CD14-positive monocyte (primary cell): ENCODE measurements around the gene CDK15. TPM values are rescaled to one million over a fixed set of nuclear protein-coding genes. Genes with fewer than 3 reads are reported as not detected.

Experiments
- DNase-seq, 3 donors: peaks; one replicate each; pipeline ENCODE4 v3.0.0-alpha.2; 2011 to 2022
- H2AFZ ChIP-seq: 2 replicates; pipeline ENCODE4 v1.6.0; 2012; ENCODE audit warnings: mild to moderate bottlenecking, low read depth, low read length, inconsistent platforms; ENCODE audit not compliant: insufficient read depth, poor library complexity, severe bottlenecking
- H3K27ac ChIP-seq, 2 donors: 1 replicate in 1 of 2; 2 replicates in 1 of 2; pipeline ENCODE4 v1.5.1; 2012 to 2013; ENCODE audit warnings: low read length in 2 of 2, control low read depth in 1 of 2, inconsistent platforms in 1 of 2, low read depth in 1 of 2, mild to moderate bottlenecking in 1 of 2
- H3K27me3 ChIP-seq, 2 donors: one replicate each; pipeline versions ENCODE4 v1.6.0 to v1.6.1; 2011 to 2013; ENCODE audit warnings: low read length in 2 of 2; ENCODE audit not compliant: control insufficient read depth in 2 of 2, insufficient read depth in 2 of 2
- H3K36me3 ChIP-seq, 2 donors: replicated peaks in 1 of 2; 1 replicate in 1 of 2; 2 replicates in 1 of 2; pipeline versions ENCODE4 v1.5.1 to v1.6.1; 2012 to 2013; ENCODE audit warnings: low read length in 2 of 2, control low read depth in 1 of 2, inconsistent platforms in 1 of 2, mild to moderate bottlenecking in 1 of 2; ENCODE audit not compliant: insufficient read depth in 2 of 2, control insufficient read depth in 1 of 2
- H3K4me1 ChIP-seq, 2 donors: 1 replicate in 1 of 2; 2 replicates in 1 of 2; pipeline versions ENCODE4 v1.5.1 to v1.6.1; 2012 to 2013; ENCODE audit warnings: low read length in 2 of 2, control low read depth in 1 of 2, inconsistent platforms in 1 of 2, mild to moderate bottlenecking in 1 of 2, moderate library complexity in 1 of 2; ENCODE audit not compliant: insufficient read depth in 2 of 2, control insufficient read depth in 1 of 2
- H3K4me2 ChIP-seq: replicated peaks from 2 replicates; pipeline ENCODE3; 2012; ENCODE audit warnings: low read length, moderate library complexity, mild to moderate bottlenecking; ENCODE audit not compliant: poor library complexity, severe bottlenecking; ENCODE audit errors: extremely low read depth
- H3K4me3 ChIP-seq, 3 experiments: fragments of 200-600 bp in 1 of 3; sonication (generic) in 1 of 3; replicated peaks in 1 of 3; 1 replicate in 2 of 3; 2 replicates in 1 of 3; pipeline ENCODE4 v1.5.1; 2011 to 2013; ENCODE audit warnings: low read length in 3 of 3, mild to moderate bottlenecking in 3 of 3, control low read depth in 2 of 3, low read depth in 2 of 3, inconsistent platforms in 1 of 3, moderate library complexity in 1 of 3
- H3K79me2 ChIP-seq: 2 replicates; pipeline ENCODE4 v1.6.0; 2012; ENCODE audit warnings: mild to moderate bottlenecking, control low read depth, inconsistent platforms, low read length, moderate library complexity; ENCODE audit not compliant: insufficient read depth
- H3K9ac ChIP-seq: 2 replicates; pipeline ENCODE4 v1.6.0; 2017; ENCODE audit warnings: low read length, mild to moderate bottlenecking; ENCODE audit not compliant: insufficient read depth, poor library complexity, severe bottlenecking
- H3K9me3 ChIP-seq, 2 donors: replicated peaks in 1 of 2; 1 replicate in 1 of 2; 2 replicates in 1 of 2; pipeline versions ENCODE4 v1.5.1 to v1.6.1; 2012 to 2013; ENCODE audit warnings: low read length in 2 of 2, control low read depth in 1 of 2; ENCODE audit not compliant: control insufficient read depth in 1 of 2, insufficient read depth in 1 of 2
- H4K20me1 ChIP-seq: 2 replicates; pipeline ENCODE4 v1.6.0; 2012; ENCODE audit warnings: mild to moderate bottlenecking, low read length, control low read depth, moderate library complexity; ENCODE audit not compliant: insufficient read depth
- H3K27ac Mint-ChIP-seq, 7 donors: one replicate each; pipeline ENCODE4 v1.8.0; 2020; ENCODE audit warnings: mild to moderate bottlenecking in 7 of 7, mixed read lengths in 7 of 7, moderate library complexity in 6 of 7, inconsistent platforms in 2 of 7
- H3K27me3 Mint-ChIP-seq, 3 donors: one replicate each; pipeline ENCODE4 v1.8.0; 2021 to 2022; ENCODE audit warnings: low read depth in 3 of 3, mild to moderate bottlenecking in 3 of 3, mixed read lengths in 3 of 3, moderate library complexity in 3 of 3, inconsistent platforms in 1 of 3
- H3K36me3 Mint-ChIP-seq, 2 donors: one replicate each; pipeline ENCODE4 v1.8.0; 2020; ENCODE audit warnings: mixed read lengths in 2 of 2, inconsistent platforms in 1 of 2, mild to moderate bottlenecking in 1 of 2
- H3K4me1 Mint-ChIP-seq: one replicate; pipeline ENCODE4 v1.8.0; 2020; ENCODE audit warnings: mild to moderate bottlenecking, mixed read lengths
- H3K4me3 Mint-ChIP-seq, 2 donors: one replicate each; pipeline ENCODE4 v1.8.0; 2020; ENCODE audit warnings: mild to moderate bottlenecking in 2 of 2, mixed read lengths in 2 of 2, moderate library complexity in 1 of 2
- H3K9me3 Mint-ChIP-seq, 7 donors: one replicate each; pipeline ENCODE4 v1.8.0; 2020 to 2022; ENCODE audit warnings: mixed read lengths in 7 of 7, mild to moderate bottlenecking in 6 of 7, moderate library complexity in 6 of 7, inconsistent platforms in 2 of 7
- WGBS: methylation state at CpG from one replicate; pipeline ENCODE4 v1.1.5; 2013; ENCODE audit warnings: missing lambda C conversion rate; ENCODE audit not compliant: insufficient coverage; 5-methylcytosine and 5-hydroxymethylcytosine counted together
- intact Hi-C, 2 donors: fragments of 100-400 bp; cut with micrococcal nuclease; formaldehyde crosslinking; loops; one replicate each; pipeline versions ENCODE4 v1.15.0 to v1.15.1; 2023
- polyA plus RNA-seq, 3 donors: library from polyadenylated mRNA; depleted of rRNA in 1 of 3; unstranded in 2 of 3; stranded (reverse) in 1 of 3; fragments of 300-500 nt in 2 of 3; fragments of >200 nt in 1 of 3; fragmentation: Illumina TruSeq in 2 of 3; gene quantifications; 1 replicate in 2 of 3; 2 replicates in 1 of 3; pipeline ENCODE4 v1.2.3, GENCODE V29; 2012 to 2021
- TF ChIP-seq, protein P1 (sequence below): fragments of 200-600 bp; IDR thresholded peaks from one replicate; pipeline ENCODE4 v1.8.0; 2022; ENCODE audit warnings: antibody characterized with exemption, mild to moderate bottlenecking

Gene CDK15
- polyA plus RNA-seq, 3 donors: not detected

DNA sequence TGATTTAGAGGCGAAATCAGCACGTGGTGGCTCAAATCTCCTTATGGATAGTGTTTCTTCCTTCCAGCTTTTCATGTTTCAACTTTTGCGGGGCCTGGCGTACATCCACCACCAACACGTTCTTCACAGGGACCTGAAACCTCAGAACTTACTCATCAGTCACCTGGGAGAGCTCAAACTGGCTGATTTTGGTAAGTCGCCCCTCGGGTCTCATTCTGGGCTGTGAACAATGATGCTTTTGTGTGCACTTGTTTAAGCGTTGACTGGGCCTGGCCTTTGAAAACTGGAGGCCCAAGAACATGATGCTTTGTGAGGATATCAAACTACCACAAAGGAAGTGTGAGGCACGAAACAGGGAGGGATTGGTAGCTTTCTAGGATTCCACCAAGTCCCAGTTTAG is 27.4 kb downstream of the CDK15 start:
- Histone ChIP-seq H3K79me2 (no peaks in the 10 kb centered on the region), H4K20me1 (no peaks in the 10 kb centered on the region), H3K27me3 (no peaks in the 10 kb centered on the region), H3K4me3 (no peak overlapping the region), H3K4me2 (no peak overlapping the region), H3K9ac (no peak overlapping the region), H3K9me3 (no peaks in the 10 kb centered on the region), H3K27ac (no peak overlapping the region), H3K4me1 (no peaks in the 10 kb centered on the region), H3K36me3 (no peaks in the 10 kb centered on the region), H2AFZ (no peak overlapping the region)
- no peak overlapping the region for H3K4me3 Mint-ChIP-seq
- intact Hi-C loops: no loop called here
- TF ChIP-seq, protein P1, sequence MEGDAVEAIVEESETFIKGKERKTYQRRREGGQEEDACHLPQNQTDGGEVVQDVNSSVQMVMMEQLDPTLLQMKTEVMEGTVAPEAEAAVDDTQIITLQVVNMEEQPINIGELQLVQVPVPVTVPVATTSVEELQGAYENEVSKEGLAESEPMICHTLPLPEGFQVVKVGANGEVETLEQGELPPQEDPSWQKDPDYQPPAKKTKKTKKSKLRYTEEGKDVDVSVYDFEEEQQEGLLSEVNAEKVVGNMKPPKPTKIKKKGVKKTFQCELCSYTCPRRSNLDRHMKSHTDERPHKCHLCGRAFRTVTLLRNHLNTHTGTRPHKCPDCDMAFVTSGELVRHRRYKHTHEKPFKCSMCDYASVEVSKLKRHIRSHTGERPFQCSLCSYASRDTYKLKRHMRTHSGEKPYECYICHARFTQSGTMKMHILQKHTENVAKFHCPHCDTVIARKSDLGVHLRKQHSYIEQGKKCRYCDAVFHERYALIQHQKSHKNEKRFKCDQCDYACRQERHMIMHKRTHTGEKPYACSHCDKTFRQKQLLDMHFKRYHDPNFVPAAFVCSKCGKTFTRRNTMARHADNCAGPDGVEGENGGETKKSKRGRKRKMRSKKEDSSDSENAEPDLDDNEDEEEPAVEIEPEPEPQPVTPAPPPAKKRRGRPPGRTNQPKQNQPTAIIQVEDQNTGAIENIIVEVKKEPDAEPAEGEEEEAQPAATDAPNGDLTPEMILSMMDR: no peak
- no peaks in the 10 kb centered on the region for H3K4me1 Mint-ChIP-seq
- no peaks in the 10 kb centered on the region for H3K36me3 Mint-ChIP-seq
- DNase-seq: no peak
- 94% methylated on average over 4 of the region's 9 CpGs for WGBS
- peaks cover 0 to 3% (median 1%) of the 10 kb centered on the region in 3 donors for H3K27me3 Mint-ChIP-seq
- H3K27ac Mint-ChIP-seq: no peak overlapping the region
- H3K9me3 Mint-ChIP-seq: no peaks in the 10 kb centered on the region

DNA sequence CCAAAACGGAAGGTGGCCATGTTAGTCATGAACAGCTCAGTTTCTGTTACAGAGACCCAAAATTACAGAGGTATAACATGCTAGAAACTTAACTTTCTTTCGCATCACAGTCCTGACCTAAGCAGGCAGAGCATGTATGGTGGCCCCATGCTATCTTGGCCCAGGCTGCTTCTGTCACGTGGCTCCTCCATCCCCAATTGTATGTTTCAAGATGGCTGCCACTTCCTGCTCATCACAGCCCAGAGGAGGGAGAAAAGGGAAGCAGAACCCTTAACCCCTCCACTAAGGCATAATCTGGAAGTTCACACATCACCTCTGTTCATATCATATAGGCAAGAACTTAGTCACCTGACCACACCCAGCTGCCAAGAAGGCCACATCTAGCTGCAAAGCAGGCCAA is 28.7 kb downstream of the CDK15 start:
- no peak overlapping the region for H3K4me3 ChIP-seq
- TF ChIP-seq, protein P1: no peak
- Mint-ChIP-seq H3K4me1 (no peaks in the 10 kb centered on the region), H3K36me3 (no peaks in the 10 kb centered on the region), H3K9me3 (no peaks in the 10 kb centered on the region), H3K4me3 (no peak overlapping the region), H3K27me3 (peaks cover 0 to 3% (median 1%) of the 10 kb centered on the region in 3 donors), H3K27ac (no peak overlapping the region)
- no peaks in the 10 kb centered on the region for H3K27me3 ChIP-seq
- no peak overlapping the region for H3K4me2 ChIP-seq
- H3K4me1 ChIP-seq: no peaks in the 10 kb centered on the region
- H3K27ac ChIP-seq: no peak overlapping the region
- no peak for DNase-seq
- H3K79me2 ChIP-seq: no peaks in the 10 kb centered on the region
- H2AFZ ChIP-seq: no peak overlapping the region
- no peaks in the 10 kb centered on the region for H3K36me3 ChIP-seq
- H3K9me3 ChIP-seq: no peaks in the 10 kb centered on the region
- 100% methylated on average over 2 of the region's 3 CpGs for WGBS
- no peak overlapping the region for H3K9ac ChIP-seq
- intact Hi-C loops: no loop called here
- no peaks in the 10 kb centered on the region for H4K20me1 ChIP-seq
